ENCODE data around the gene DIP2C.
"Not testable (repeated sequence)": the region's sequence is repeated elsewhere in the genome, so short reads cannot be mapped to it uniquely, and the experiment has no call there.

The DIP2C gene

DNA sequence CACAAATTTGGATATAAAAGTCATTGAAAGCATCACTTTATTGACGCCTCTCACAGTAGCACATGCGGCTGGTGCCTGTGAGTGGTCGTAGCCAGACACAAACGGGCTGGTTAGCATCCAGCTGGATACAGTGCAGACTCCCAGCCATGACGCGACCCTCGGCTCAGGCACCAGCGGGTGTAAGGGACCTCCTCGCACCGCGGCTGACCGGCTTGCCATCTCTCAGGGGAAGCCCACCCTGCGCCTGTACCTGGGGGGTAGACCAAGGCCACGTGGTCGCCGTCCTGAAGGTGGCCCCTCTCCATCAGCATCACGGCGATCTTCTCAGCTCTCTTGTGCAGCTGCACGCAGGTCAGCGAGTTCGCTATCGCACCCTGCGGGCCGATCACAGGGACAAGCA is 340.4 kb downstream of the DIP2C start:
- no peak for DNase-seq (ENCODE audit: low read depth)

DNA sequence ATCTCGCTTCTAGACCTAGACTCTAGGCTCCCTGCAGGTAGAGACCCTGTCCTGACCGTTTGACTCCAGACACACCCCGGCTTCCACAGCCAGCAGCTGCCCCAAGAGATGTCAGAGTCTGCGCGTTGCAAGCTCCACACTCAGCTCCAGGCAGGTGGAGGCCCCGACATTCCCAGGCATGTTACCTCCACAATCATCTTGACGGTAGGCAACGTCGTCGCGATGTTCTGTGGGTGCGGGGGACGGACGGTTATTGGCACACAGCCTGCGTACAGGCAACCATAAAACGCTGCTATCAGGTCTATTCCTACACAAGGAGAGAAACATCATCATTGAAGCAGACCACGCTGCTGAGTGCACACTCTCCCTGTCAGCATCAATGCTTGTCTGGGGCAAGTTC is 341.0 kb downstream of the DIP2C start:
- no peak for DNase-seq (ENCODE audit: low read depth)

DNA sequence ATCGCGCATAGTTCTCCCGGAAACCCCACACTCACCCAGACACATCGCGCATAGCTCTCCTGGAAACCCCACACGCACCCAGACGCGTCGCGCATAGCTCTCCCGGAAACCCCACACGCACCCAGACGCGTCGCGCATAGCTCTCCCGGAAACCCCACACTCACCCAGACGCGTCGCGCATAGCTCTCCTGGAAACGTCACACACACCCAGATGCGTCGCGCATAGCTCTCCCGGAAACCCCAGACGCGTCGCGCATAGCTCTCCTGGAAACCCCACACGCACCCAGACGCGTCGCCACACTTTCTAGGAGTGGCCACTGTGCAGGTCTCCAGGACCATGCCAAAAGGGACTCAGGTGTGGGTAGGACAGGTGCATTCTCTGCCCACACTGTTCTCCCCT is 341.7 kb downstream of the DIP2C start:
- not testable (repeated sequence) for DNase-seq (ENCODE audit: low read depth)

DNA sequence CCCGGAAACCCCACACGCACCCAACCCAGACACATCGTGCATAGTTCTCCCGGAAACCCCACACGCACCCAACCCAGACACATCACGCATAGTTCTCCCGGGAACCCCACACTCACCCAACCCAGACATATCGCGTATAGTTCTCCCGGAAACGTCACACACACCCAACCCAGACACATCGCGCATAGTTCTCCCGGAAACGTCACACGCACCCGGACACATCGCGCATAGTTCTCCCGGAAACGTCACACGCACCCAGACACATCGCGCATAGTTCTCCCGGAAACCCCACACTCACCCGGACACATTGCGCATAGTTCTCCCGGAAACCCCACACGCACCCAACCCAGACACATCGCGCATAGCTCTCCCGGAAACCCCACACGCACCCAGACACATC is 342.3 kb downstream of the DIP2C start:
- not testable (repeated sequence) for DNase-seq (ENCODE audit: low read depth)

DNA sequence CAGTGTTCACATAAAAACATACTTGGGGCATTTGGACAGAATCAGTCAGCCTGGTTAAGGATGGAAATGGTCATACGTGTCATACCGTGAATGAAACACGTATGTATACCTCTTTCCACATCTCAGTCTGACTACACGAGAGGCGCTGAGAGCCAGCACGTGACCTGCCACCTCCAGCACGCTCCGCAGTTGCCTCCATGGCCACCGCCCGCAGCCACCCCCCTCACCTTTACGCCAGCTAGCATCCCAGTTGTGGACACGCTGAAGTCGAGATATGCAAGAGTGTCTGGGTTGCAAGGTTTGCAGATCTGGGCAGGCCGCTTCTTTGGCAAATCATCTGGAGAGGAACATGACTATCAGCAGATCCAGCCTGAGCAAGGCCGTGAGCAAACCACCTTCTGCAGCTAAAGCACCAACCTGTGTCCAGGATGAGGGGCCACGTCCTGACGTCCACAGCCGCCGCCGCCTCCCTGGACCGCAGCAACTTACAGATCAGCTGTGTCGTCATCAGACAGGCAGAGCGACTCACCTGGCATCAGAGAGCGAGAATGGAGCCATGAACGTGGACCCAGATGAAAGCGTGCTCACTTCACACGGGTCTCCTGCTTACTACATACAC is 344.8 kb downstream of the DIP2C start:
- DNase-seq (ENCODE audit: low read depth): no peak

DNA sequence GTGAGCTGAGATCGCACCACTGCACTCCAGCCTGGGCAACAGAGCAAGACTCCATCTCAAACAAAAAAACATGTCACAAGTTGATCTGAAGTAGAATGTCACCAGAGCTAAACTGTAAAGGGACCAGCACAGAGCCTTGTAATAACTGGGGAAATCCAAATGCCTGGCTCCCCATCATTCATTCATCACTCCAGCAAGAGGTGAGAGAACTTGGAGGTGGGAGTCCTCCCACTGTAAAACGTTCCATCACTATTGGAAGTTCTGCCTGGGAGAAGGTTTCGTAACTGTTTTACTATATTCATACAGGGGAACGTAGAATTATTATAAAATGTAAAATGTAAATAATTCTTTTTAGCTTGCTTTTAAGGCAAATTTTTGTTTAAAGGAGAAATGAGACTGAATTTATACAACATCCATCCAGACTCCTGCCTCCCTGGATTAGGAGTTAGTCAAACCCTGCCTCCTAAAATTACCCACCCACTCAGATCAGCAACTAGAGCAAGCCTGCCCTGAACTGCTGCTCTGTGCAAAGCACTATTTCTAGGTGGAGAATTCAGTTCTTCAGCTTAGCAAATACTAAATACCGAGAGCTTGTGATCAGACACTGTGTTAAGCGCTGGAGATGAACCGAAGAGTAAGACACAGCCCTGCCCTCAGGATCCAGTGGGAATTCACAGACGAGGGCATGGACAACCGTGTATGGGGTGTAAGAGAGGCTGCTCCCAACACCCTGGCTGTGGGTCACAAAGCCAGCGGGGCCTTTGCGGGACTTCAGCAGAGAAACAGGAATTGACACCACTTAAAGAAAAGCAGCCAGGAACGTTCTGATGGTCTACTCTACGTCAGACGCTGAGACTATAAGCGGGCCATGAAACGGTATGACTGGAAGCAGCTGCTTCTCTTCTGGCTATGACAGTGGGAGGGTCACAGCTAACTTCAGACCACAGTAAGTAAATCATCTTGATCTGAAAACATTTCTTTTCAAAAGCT is 345.9 kb downstream of the DIP2C start:
- DNase-seq (ENCODE audit: low read depth): no peak

DNA sequence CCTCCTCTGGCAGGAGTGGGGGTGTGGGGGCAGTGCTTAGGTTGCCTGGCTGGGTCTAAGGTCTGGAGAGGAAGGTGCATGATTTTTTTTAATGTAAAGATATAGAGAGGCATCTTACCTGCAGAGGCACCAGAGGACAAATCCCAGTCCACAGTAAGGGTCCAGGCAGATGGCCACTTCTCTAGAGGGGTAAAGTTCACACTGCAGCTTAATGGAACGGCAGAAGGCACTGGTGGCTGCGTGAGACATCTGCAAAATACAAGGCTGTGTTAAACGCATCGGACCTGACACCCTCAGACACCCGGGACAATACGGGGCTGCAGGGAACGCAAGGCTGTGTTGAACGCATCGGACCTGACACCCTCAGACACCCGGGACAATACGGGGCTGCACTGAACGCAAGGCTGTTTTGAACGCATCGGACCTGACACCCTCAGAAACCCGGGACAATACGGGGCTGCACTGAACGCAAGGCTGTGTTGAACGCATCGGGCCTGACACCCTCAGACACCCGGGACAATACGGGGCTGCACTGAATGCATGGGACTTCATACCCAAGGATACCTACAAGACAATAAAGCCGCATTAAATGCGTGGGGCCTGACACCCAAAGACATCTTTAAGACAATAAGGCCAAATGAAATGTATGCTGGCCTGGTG is 348.3 kb downstream of the DIP2C start:
- no peak for DNase-seq (ENCODE audit: low read depth)

DNA sequence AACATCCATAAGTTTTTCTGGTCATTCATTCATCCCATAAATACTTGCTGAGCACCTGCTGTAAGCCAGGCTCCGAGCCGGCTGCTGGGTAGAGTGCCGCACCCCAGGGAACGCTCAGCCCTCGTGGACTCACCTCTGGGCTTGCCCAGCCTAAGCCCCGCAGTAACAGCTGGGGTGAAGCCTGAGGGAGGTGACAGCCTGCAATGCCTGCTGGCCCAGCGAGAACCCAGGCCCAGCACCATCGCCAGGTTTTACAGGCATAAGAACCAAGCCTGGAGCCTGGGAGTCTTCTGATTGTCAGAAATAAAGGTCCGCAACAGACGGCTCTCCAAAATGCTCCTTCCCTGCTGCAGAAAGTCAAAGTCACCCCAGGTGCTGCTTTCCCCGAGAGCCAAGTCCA is 348.8 kb downstream of the DIP2C start:
- DNase-seq (ENCODE audit: low read depth): no peak

DNA sequence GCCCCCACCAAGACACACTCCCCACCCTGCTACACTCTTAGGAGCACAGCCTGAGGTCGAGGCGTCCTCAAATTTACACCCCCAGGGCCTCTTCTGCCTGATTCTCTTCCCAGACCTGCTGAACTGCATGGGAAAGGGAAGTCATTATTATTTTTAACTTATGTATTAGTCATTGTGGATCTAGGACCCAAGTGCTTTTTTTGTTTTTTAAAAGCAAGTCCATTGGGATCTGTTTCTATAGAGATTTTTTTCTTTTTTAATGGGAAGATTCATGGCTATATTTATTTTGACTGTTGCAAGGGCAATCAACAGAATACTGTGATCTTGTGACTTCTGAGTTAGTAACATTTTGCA is 350.5 kb downstream of the DIP2C start:
- no peak for DNase-seq (ENCODE audit: low read depth)

DNA sequence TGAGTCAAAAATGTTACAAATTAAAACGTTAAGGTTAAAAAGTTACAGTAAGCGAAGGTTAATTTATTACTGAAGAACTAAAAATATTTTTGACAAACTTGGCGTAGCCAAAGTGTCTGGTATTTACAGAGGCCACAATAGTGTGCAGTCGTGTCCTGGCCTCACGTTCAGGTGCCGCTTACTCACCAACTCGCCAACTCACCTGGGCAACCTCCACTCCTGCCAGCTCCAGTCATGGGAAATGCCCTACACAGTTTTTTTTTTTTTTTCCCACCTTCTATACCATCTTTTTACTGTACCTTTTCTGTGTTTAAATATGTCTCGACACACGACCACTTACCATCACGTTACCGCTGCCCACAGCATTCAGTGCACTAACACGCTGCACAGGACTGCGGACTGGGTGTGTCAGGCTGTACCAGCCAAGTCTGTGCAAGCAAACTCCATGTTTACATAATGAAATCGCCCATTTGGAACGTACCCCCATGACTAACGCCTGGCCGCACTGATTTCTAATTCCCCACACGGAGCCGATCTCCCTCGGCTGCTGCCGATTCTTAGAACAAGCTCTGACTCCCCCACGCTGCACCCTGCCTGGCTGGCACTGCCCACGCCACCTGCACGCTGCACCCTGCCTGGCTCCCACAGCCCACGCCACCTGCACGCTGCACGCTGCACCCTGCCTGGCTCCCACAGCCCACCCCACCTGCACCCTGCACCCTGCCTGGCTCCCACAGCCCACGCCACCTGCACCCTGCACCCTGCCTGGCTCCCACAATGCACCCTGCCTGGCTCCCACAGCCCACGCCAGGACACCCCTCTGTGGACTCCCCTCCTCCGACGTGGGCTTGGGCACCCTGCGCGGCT is 351.1 kb downstream of the DIP2C start:
- DNase-seq (ENCODE audit: low read depth): no peak

DNA sequence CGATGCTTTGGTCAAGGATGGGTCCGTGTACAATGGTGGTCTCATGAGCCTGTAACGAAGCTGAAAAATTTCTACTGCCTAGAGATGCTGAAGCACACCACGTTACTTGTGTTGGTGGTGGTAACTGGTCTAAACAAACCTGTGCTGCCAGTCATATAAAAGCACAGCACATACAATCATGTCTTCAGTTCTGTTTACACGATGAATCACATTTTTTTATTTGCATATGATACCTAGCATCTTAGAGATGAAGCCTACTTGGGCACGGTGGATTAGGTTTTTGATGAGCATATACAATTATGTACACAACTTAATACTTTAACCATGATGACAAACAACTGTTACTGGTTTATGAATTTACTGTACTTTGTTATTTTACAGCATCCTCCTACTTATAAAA is 353.2 kb downstream of the DIP2C start:
- DNase-seq (ENCODE audit: low read depth): no peak

DNA sequence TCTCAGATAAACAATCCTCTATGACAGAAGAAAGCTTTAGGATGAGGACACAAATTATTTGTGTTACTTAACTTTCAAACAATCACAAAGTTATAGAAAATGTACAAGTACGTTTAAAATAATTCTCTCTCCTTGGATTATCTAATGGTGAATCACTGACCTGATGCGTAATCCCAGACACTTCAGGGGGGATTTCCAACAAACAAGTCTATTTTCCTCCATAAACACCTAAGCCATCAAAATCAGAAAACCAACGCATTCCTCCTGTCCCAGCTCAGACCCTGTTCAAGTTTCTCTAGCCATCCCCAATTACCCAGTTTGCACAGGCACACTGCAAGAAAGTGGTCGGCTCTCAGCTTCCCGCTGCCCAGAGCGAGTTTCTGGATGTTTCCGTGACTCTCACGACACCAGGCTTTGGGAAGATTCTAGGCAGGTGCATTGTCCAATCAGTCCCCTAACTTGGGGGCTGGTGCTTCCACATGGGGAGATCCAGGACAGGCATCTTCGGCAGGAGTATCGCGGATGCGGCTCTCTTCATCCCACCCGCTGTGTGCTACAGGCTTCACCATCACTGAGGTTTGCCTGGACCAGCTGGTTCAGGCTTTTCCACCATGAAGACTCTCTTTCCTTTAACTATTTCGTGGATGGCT is 354.2 kb downstream of the DIP2C start:
- DNase-seq (ENCODE audit: low read depth): no peak

DNA sequence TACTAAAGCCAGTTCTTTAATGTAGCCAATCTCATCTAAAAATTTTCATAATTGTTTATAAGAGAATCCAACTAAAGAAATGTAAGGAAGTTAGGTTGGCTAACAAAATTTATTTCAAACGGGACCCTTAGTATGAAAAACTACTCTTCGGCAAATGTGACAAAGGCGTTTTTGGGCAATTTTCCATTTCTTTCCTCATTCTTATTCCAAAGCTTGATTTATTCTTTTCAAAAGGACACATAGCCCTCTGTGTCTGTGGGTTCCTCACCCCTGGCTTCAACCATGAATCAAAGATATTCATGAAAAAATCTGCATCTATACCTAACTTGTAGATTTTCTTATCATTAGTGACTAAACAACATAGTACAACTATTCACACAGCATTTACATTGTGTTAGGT is 358.3 kb downstream of the DIP2C start:
- DNase-seq (ENCODE audit: low read depth): no peak

DNA sequence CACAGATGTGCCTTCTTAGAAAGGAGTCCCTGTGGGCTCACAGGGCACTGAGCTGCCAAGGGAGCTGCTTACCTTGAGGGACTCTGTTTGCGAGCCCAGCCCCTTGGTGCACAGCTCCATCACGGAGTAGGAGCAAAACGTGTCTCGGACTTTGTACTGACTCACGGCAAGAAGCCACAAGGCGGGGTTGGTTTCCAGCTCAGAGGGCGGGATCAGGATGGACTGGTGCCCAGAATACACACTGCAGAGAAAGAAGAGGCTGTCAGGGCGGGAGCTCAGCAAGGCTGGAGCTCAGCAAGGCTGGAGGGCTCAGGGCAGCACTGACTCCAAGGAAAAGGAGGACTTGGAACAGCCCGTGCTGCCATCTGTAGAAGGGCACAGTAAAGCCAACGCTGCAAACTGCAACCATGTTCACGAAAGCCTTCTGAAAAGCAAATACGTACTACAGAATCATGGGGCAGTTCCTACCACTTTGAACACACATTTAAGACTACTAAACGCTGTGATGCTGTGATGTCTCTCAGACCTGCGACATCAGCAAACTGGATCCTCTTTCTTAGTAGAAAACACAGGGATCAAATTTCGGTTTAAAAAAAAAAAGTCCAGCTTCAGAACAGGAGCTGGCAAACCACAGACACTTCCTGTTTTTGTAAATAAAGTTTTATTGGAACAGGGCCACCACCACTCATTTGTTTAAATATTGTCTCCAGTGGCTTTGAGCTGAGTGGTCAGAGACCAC is 359.9 kb downstream of the DIP2C start:
- no peak for DNase-seq (ENCODE audit: low read depth)

DNA sequence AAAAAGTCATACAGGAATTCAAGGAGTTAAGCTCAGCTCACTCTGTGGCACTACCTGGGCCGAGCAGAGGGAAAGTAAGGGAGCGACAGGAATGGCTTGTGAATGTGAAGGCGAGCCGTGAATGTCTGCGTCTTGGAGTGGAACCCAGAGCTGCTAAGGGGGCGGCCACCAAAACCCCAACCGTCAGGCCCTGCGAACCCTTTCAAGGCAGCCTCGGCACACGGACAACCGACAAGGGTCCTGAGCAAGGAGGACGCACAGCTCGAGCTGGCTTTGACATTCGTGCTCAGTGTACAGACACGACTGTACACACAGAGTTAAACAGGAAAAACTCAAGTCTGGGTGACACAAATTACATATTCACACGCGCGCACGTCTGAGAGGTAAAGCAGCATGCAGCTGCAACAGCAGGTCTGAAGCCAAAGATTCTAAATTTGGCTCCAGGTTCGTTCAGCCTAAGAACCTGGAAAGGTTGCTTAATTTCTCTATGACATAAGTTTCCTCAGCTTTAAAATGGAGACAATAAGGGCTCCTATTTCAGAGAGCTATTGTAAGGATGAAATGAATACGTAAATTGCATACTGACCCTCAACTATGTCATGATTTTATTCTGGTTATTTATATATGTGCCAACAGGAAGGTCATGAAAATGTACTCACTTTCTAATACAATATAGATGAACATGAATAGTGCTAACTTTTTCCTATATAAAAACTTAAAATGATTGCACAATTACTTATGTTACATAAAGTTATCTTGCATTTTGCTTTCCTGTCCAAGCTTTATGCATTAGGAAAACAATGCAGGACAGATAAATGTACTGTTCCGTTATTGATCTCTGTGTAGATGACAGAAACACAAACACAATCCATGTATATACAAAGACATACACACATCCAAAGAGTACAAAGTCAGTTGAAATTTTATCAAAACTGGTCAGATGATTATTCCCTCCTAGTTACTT is 361.3 kb downstream of the DIP2C start:
- no peak for DNase-seq (ENCODE audit: low read depth)

DNA sequence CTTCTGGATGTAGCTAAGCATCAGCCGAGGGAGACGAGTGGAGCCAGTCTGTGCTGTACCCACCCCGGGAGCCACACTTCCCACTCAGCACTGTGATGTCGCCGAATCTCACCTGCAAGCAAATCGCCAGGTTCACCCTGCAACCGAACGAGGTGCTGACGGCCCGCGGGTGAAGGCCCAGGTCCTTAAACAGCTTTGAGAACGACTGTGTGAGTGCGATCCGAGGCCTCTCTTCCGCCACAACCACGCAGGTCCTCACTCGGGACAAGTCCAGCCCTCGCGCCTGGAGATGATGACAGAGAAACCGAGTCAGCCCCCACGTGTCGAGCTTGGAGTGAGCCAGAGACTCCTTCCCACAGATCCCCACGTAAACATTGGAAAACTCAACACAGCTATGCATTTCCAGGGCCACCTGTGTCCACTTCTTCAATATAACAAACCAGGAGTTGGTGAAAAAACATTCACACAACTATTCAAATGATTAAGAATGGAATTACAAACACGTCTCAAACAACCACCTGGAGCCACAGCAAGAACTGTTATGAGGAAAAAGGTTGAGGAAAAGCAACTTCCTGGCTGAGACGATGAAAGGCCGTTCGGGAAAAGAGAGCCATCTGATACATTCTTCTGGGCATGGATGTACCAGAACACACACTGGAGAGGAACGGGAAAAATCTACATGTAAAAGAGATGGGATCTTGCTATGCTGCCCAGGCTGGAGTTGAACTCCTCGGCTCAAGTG is 362.4 kb downstream of the DIP2C start:
- no peak for DNase-seq (ENCODE audit: low read depth)

DNA sequence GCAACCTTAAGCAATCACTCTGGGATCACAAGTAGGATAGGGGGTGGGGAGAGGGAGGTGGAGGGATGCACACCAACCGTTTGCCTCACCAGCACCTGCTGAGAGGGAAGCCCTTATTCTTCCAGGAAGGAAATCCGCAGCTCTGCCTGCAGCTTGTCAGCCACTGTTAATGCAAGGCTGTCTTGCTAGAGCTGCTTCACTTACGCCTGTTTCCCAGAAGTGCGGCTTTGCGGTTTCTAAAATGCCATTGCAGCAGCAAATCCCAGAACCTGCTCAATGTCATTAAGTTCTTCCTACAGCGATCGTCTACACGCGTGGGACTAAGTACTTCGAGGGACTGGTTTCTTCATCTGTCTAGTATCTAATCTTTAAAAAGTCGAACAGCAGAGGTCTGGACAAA is 363.1 kb downstream of the DIP2C start:
- no peak for DNase-seq (ENCODE audit: low read depth)

DNA sequence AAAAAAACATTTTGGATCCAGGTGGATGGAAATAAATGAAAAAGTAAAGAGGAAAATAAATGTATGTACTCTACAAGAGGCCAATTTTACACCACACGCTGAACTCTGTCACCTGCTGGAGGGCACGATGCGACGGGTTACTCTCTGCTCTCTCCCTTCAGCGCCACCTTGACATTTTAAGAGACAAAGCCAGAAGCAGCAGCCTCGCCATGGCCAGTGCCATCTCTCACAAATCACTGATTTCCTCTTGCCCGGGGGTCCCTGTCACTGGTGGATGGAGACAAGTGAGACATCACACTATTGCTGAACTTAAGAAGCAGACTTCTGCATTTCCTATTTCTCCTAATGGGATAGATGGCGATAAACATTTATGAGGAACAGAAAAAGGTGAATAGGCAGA is 364.2 kb downstream of the DIP2C start:
- no peak for DNase-seq (ENCODE audit: low read depth)

DNA sequence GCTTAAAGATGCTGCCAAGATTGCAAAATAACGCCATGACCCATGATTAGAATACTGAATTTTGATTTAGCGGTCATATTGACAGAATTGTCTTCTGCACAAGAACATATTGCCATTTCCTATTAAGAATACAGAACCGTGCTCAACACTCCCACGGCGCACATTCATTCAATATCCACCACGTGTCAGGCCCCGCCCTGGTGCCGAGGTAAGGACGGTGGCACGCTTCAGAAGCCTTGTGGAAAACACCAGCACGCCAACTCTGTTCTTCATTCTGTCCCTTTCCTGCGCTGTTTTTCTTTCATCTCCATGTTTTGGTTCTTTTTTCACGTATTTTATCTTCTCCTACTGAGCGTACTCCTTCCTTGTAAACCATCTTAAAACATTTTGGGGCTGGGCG is 364.9 kb downstream of the DIP2C start:
- no peak for DNase-seq (ENCODE audit: low read depth)
